ENCODE results near the gene FLII. TPM values are rescaled to one million over a fixed set of nuclear protein-coding genes. Genes with fewer than 3 reads are reported as not detected.

The FLII gene
- total and polyA plus RNA-seq, 2 of the 13 experiments (the other 11 are each of a cell fraction or from before 2014, with no cell fraction given), result 130 to 303 TPM

DNA sequence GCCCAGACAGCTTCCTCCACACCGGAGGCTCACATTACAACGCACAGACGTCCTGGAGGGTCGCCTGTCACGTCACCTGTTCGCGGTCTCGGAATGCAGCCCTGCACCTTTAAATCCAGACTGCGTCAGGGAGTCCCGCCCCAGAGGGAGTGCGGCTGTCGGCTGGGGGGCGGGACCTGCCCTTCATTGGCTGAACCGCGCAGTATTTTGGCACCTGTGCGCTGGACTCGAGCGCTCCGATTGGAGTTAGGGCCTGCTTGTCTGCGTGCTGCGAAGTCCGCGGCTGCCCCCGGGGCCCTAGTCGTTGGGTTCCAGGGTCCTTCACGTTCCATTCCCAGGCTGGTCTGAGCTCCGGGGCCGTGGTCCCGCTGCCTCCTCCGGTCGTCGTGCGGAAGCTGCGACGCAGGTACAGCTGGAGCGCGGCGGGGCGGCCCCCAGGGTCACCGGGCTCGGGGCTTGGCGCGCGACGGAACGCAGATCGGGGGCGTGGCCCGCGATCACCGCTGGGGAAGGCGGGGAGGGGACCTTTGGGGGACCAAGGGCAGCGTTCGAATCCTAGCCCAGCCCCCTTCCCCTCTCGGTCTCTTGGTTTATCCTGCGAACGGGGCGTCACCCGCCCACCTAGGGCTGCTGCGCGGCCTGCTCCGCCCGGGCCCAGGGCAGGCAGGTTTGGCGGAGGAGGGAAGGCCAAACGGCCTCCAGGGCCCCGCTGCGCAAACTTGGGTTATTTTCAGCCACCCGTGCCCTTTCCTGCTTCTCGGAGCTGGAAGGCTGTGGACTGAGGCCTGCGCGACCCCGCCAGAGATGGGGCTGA, 2.0 kb upstream of the FLII start, which contains the start of gene MIEF2 (continued):
- TF ChIP-seq, protein P1, sequence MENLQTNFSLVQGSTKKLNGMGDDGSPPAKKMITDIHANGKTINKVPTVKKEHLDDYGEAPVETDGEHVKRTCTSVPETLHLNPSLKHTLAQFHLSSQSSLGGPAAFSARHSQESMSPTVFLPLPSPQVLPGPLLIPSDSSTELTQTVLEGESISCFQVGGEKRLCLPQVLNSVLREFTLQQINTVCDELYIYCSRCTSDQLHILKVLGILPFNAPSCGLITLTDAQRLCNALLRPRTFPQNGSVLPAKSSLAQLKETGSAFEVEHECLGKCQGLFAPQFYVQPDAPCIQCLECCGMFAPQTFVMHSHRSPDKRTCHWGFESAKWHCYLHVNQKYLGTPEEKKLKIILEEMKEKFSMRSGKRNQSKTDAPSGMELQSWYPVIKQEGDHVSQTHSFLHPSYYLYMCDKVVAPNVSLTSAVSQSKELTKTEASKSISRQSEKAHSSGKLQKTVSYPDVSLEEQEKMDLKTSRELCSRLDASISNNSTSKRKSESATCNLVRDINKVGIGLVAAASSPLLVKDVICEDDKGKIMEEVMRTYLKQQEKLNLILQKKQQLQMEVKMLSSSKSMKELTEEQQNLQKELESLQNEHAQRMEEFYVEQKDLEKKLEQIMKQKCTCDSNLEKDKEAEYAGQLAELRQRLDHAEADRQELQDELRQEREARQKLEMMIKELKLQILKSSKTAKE (CRISPR knock-in tag; IDR thresholded peaks at IDR 0.05; ENCODE audit: borderline replicate concordance), result no peak
- TF ChIP-seq, protein P2, sequence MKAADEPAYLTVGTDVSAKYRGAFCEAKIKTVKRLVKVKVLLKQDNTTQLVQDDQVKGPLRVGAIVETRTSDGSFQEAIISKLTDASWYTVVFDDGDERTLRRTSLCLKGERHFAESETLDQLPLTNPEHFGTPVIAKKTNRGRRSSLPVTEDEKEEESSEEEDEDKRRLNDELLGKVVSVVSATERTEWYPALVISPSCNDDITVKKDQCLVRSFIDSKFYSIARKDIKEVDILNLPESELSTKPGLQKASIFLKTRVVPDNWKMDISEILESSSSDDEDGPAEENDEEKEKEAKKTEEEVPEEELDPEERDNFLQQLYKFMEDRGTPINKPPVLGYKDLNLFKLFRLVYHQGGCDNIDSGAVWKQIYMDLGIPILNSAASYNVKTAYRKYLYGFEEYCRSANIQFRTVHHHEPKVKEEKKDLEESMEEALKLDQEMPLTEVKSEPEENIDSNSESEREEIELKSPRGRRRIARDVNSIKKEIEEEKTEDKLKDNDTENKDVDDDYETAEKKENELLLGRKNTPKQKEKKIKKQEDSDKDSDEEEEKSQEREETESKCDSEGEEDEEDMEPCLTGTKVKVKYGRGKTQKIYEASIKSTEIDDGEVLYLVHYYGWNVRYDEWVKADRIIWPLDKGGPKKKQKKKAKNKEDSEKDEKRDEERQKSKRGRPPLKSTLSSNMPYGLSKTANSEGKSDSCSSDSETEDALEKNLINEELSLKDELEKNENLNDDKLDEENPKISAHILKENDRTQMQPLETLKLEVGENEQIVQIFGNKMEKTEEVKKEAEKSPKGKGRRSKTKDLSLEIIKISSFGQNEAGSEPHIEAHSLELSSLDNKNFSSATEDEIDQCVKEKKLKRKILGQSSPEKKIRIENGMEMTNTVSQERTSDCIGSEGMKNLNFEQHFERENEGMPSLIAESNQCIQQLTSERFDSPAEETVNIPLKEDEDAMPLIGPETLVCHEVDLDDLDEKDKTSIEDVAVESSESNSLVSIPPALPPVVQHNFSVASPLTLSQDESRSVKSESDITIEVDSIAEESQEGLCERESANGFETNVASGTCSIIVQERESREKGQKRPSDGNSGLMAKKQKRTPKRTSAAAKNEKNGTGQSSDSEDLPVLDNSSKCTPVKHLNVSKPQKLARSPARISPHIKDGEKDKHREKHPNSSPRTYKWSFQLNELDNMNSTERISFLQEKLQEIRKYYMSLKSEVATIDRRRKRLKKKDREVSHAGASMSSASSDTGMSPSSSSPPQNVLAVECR (CRISPR knock-in tag; IDR thresholded peaks at IDR 0.05; ENCODE audit: borderline replicate concordance), result peak; percentile 97
- TF ChIP-seq, protein P3, sequence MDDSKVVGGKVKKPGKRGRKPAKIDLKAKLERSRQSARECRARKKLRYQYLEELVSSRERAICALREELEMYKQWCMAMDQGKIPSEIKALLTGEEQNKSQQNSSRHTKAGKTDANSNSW (CRISPR knock-in tag; IDR thresholded peaks at IDR 0.05; ENCODE audit: borderline replicate concordance), result no peak; the same call in 1 of the 2 replicates
- TF ChIP-seq ZC3H13 (CRISPR knock-in tag; IDR thresholded peaks at IDR 0.05) (no peak), IRF2 (CRISPR knock-in tag; IDR thresholded peaks at IDR 0.05) (peak; percentile 34; the same call in 1 of the 2 replicates), ZNF878 (CRISPR knock-in tag; IDR thresholded peaks at IDR 0.05) (no peak), ZBTB8A (CRISPR knock-in tag; IDR thresholded peaks at IDR 0.05; ENCODE audit: borderline replicate concordance, low read depth) (no peak), FOXM1 (CRISPR knock-in tag; IDR thresholded peaks at IDR 0.05) (no peak), ZNF841 (CRISPR knock-in tag; IDR thresholded peaks at IDR 0.05; ENCODE audit: borderline replicate concordance) (no peak), KAT2B (IDR thresholded peaks at IDR 0.05; ENCODE audit: borderline replicate concordance, low read depth, low read length) (no peak), SKI (IDR thresholded peaks at IDR 0.05; ENCODE audit: partially characterized antibody) (no peak)
- TF ChIP-seq, protein P4, sequence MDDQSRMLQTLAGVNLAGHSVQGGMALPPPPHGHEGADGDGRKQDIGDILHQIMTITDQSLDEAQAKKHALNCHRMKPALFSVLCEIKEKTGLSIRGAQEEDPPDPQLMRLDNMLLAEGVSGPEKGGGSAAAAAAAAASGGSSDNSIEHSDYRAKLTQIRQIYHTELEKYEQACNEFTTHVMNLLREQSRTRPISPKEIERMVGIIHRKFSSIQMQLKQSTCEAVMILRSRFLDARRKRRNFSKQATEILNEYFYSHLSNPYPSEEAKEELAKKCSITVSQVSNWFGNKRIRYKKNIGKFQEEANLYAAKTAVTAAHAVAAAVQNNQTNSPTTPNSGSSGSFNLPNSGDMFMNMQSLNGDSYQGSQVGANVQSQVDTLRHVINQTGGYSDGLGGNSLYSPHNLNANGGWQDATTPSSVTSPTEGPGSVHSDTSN (CRISPR knock-in tag; IDR thresholded peaks at IDR 0.05; ENCODE audit: borderline replicate concordance), result peak; percentile 59; the same call in 1 of the 2 replicates
- TF ChIP-seq, protein P5, sequence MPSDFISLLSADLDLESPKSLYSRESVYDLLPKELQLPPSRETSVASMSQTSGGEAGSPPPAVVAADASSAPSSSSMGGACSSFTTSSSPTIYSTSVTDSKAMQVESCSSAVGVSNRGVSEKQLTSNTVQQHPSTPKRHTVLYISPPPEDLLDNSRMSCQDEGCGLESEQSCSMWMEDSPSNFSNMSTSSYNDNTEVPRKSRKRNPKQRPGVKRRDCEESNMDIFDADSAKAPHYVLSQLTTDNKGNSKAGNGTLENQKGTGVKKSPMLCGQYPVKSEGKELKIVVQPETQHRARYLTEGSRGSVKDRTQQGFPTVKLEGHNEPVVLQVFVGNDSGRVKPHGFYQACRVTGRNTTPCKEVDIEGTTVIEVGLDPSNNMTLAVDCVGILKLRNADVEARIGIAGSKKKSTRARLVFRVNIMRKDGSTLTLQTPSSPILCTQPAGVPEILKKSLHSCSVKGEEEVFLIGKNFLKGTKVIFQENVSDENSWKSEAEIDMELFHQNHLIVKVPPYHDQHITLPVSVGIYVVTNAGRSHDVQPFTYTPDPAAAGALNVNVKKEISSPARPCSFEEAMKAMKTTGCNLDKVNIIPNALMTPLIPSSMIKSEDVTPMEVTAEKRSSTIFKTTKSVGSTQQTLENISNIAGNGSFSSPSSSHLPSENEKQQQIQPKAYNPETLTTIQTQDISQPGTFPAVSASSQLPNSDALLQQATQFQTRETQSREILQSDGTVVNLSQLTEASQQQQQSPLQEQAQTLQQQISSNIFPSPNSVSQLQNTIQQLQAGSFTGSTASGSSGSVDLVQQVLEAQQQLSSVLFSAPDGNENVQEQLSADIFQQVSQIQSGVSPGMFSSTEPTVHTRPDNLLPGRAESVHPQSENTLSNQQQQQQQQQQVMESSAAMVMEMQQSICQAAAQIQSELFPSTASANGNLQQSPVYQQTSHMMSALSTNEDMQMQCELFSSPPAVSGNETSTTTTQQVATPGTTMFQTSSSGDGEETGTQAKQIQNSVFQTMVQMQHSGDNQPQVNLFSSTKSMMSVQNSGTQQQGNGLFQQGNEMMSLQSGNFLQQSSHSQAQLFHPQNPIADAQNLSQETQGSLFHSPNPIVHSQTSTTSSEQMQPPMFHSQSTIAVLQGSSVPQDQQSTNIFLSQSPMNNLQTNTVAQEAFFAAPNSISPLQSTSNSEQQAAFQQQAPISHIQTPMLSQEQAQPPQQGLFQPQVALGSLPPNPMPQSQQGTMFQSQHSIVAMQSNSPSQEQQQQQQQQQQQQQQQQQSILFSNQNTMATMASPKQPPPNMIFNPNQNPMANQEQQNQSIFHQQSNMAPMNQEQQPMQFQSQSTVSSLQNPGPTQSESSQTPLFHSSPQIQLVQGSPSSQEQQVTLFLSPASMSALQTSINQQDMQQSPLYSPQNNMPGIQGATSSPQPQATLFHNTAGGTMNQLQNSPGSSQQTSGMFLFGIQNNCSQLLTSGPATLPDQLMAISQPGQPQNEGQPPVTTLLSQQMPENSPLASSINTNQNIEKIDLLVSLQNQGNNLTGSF (CRISPR knock-in tag; IDR thresholded peaks at IDR 0.05), result peak; percentile 42; the same call in 1 of the 2 replicates
- TF ChIP-seq, protein P6, sequence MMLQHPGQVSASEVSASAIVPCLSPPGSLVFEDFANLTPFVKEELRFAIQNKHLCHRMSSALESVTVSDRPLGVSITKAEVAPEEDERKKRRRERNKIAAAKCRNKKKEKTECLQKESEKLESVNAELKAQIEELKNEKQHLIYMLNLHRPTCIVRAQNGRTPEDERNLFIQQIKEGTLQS (CRISPR knock-in tag; IDR thresholded peaks at IDR 0.05), result no peak

Measured in HepG2 (cell line).